SK-N-SH treated with all-trans-retinoic acid at 6 μM for 48 hours (cell line): Measurements from ENCODE around the gene IFT81.

Experiments used
- ATAC-seq: fragments of 200-7000 bp; cut with Tn5 transposase; 3 replicates; pipeline ENCODE4 v1.9.1; 2020; ENCODE audit warnings: mild to moderate bottlenecking, moderate library complexity
- BACH2 ChIP-seq: fragments of 250-450 bp; sonication (Bioruptor Pico); IDR thresholded peaks from 2 replicates; pipeline ENCODE4 v1.9.0; 2021; ENCODE audit warnings: mild to moderate bottlenecking, borderline replicate concordance
- CREB5 ChIP-seq: fragments of 250-450 bp; sonication (Bioruptor Pico); IDR thresholded peaks from 2 replicates; pipeline ENCODE4 v1.5.1; 2020; ENCODE audit warnings: low read depth, mild to moderate bottlenecking, moderate library complexity
- CSDC2 ChIP-seq: fragments of 250-450 bp; sonication (Bioruptor Pico); IDR thresholded peaks from 2 replicates; pipeline ENCODE4 v1.5.0; 2020; ENCODE audit warnings: mild to moderate bottlenecking, moderate library complexity
- ESRRG ChIP-seq: fragments of 250-450 bp; sonication (Bioruptor Pico); IDR thresholded peaks from 2 replicates; pipeline ENCODE4 v1.6.1; 2021; ENCODE audit warnings: mild to moderate bottlenecking
- ISL1 ChIP-seq: fragments of 250-450 bp; sonication (Bioruptor Pico); IDR thresholded peaks from 2 replicates; pipeline ENCODE4 v2.1.2; 2022; ENCODE audit warnings: mild to moderate bottlenecking, moderate library complexity
- POU6F1 ChIP-seq: fragments of 250-450 bp; sonication (Bioruptor Pico); IDR thresholded peaks from 2 replicates; pipeline ENCODE4 v1.8.0; 2021; ENCODE audit warnings: low read depth, mild to moderate bottlenecking, moderate library complexity, borderline replicate concordance
- PPARA ChIP-seq: fragments of 250-450 bp; sonication (Bioruptor Pico); IDR thresholded peaks from 2 replicates; pipeline ENCODE4 v1.5.0; 2020; ENCODE audit warnings: mild to moderate bottlenecking, borderline replicate concordance
- SNAI2 ChIP-seq: fragments of 250-450 bp; sonication (Bioruptor Pico); IDR thresholded peaks from 2 replicates; pipeline ENCODE4 v1.5.0; 2020; ENCODE audit warnings: mild to moderate bottlenecking, moderate library complexity
- TCF4 ChIP-seq: fragments of 250-450 bp; sonication (Bioruptor Pico); IDR thresholded peaks from 2 replicates; pipeline ENCODE4 v1.8.0; 2021; ENCODE audit warnings: mild to moderate bottlenecking, moderate library complexity, borderline replicate concordance
- TOX ChIP-seq: fragments of 250-450 bp; sonication (Bioruptor Pico); IDR thresholded peaks from 2 replicates; pipeline ENCODE4 v1.8.0; 2021; ENCODE audit warnings: mild to moderate bottlenecking, moderate library complexity, borderline replicate concordance
- ZC3H10 ChIP-seq: fragments of 250-450 bp; sonication (Bioruptor Pico); IDR thresholded peaks from 2 replicates; pipeline ENCODE4 v1.5.1; 2021; ENCODE audit warnings: mild to moderate bottlenecking, moderate library complexity
- ZFP3 ChIP-seq: fragments of 250-450 bp; sonication (Bioruptor Pico); IDR thresholded peaks from 2 replicates; pipeline ENCODE4 v1.5.0; 2020; ENCODE audit warnings: mild to moderate bottlenecking, moderate library complexity
- ZFP30 ChIP-seq: fragments of 450-650 bp; formaldehyde crosslinking; IDR thresholded peaks from 2 replicates; pipeline ENCODE4 v1.5.0; 2022; ENCODE audit warnings: mild to moderate bottlenecking, moderate library complexity
- ZNF565 ChIP-seq: fragments of 450-650 bp; formaldehyde crosslinking; conservative IDR thresholded peaks from 2 replicates; pipeline ENCODE4 v1.5.0; 2020; ENCODE audit warnings: low read depth, mild to moderate bottlenecking, moderate library complexity
- ZNF70 ChIP-seq: fragments of 450-650 bp; formaldehyde crosslinking; IDR thresholded peaks from 2 replicates; pipeline ENCODE4 v1.5.0; 2020; ENCODE audit warnings: mild to moderate bottlenecking, moderate library complexity
- ZNF8 ChIP-seq: fragments of 450-650 bp; formaldehyde crosslinking; IDR thresholded peaks from 2 replicates; pipeline ENCODE4 v1.5.0; 2020; ENCODE audit warnings: mild to moderate bottlenecking, moderate library complexity
- TF ChIP-seq, protein P1 (sequence below): fragments of 250-450 bp; sonication (Bioruptor Pico); IDR thresholded peaks from 2 replicates; pipeline ENCODE4 v1.8.0; 2020; ENCODE audit warnings: mild to moderate bottlenecking, moderate library complexity, borderline replicate concordance
- TF ChIP-seq, protein P2 (sequence below): fragments of 250-450 bp; sonication (Bioruptor Pico); IDR thresholded peaks from 2 replicates; pipeline ENCODE4 v1.5.1; 2021; ENCODE audit warnings: mild to moderate bottlenecking, moderate library complexity

IFT81 gene

DNA sequence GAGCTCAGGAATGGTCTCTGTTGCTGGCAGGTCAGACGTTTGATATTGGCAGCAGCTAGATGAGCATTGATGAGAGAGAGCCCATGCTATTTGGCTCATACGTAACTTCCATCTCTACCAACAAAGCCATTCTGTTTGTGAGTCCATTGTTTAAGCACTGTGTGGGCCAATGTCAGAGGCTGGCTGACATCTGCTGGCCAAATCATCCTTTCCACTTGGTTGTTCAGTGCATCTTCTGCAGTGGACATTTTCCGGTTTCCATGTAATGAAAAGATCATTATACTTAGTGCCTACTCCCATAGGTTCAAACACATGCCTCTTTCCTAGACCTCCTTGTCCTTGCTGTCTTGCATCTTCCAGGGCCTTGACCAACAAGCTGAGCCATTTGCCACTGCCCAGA lies 59.2 kb downstream of the IFT81 start:
- no peak for ATAC-seq
- no peak for TF ChIP-seq TOX (CRISPR knock-in tag)
- TF ChIP-seq ZC3H10 (CRISPR knock-in tag): no peak
- TF ChIP-seq BACH2 (CRISPR knock-in tag): no peak
- no peak for TF ChIP-seq ZFP3
- TF ChIP-seq, protein P1, sequence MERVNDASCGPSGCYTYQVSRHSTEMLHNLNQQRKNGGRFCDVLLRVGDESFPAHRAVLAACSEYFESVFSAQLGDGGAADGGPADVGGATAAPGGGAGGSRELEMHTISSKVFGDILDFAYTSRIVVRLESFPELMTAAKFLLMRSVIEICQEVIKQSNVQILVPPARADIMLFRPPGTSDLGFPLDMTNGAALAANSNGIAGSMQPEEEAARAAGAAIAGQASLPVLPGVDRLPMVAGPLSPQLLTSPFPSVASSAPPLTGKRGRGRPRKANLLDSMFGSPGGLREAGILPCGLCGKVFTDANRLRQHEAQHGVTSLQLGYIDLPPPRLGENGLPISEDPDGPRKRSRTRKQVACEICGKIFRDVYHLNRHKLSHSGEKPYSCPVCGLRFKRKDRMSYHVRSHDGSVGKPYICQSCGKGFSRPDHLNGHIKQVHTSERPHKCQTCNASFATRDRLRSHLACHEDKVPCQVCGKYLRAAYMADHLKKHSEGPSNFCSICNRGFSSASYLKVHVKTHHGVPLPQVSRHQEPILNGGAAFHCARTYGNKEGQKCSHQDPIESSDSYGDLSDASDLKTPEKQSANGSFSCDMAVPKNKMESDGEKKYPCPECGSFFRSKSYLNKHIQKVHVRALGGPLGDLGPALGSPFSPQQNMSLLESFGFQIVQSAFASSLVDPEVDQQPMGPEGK: no peak
- TF ChIP-seq, all 23 proteins: peak for 0

DNA sequence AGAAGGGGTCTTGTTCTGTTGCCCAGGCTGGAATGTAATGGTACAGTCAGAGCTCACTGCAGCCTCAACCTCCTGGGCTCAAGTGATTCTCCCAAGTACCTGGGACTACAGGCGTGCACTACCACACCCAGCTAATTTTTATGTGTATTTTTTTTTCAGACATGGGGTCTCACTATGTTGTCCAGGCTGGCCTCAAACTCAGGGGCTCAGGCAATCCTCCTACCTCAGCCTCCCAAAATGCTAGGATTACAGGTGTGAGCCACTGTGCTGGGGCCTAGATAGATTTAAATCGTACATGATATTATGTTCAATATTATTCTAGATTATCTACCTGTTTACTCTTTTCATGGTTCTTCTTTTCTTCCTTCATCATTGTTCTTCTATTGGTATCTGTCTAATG lies 61.5 kb downstream of the IFT81 start:
- TF ChIP-seq ZC3H10 (CRISPR knock-in tag) (no peak), PPARA (CRISPR knock-in tag) (no peak), ZNF565 (no peak), ZNF8 (CRISPR knock-in tag) (no peak), ISL1 (CRISPR knock-in tag) (no peak)
- TF ChIP-seq, protein P1: no peak
- ATAC-seq: no peak

DNA sequence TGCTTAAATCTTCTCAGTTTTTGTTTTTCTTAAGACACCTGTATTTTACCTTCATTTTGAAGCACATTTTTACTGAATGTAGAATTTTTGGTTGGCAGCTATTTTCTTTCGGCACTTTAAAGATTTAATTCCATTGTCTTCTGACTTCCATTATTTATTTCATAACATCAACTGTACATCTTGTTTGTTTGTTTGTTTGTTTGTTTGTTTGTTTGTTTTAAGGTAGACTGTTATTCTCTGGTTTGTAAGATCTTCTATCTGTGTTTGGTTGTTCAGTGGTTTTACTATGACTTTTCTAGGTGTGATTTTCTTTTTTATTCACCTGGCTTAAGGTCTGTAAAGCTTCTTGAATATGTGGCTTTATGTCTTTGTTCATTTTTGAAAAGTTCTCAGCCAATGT lies 61.9 kb downstream of the IFT81 start:
- ATAC-seq: no peak
- TF ChIP-seq ZNF70 (CRISPR knock-in tag) (no peak), TCF4 (CRISPR knock-in tag) (no peak)
- TF ChIP-seq, protein P1: no peak

DNA sequence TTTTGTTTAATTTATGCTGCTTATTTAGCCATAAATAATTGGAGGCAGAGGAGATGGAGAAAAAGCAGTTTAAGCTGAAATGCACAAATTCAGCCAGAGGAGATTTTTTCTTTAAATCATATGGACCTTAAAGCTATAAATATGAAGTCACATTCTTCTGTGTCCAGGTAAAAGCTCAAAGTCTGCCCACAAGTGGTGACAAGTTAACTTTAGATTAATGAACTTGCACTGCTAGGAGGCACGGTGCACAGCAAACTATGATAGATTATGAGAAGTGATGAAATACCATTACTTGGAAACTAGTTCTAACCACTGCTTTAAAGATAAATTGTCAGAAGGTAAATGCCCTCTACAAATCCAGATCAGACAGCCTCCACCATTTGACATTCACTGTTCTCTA lies 69.0 kb downstream of the IFT81 start:
- TF ChIP-seq ZNF8 (CRISPR knock-in tag) (no peak), CSDC2 (CRISPR knock-in tag) (no peak), ESRRG (CRISPR knock-in tag) (no peak), POU6F1 (CRISPR knock-in tag) (no peak), ZNF565 (no peak)
- TF ChIP-seq, protein P2, sequence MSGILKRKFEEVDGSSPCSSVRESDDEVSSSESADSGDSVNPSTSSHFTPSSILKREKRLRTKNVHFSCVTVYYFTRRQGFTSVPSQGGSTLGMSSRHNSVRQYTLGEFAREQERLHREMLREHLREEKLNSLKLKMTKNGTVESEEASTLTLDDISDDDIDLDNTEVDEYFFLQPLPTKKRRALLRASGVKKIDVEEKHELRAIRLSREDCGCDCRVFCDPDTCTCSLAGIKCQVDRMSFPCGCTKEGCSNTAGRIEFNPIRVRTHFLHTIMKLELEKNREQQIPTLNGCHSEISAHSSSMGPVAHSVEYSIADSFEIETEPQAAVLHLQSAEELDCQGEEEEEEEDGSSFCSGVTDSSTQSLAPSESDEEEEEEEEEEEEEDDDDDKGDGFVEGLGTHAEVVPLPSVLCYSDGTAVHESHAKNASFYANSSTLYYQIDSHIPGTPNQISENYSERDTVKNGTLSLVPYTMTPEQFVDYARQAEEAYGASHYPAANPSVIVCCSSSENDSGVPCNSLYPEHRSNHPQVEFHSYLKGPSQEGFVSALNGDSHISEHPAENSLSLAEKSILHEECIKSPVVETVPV (CRISPR knock-in tag): no peak
- no peak for ATAC-seq

DNA sequence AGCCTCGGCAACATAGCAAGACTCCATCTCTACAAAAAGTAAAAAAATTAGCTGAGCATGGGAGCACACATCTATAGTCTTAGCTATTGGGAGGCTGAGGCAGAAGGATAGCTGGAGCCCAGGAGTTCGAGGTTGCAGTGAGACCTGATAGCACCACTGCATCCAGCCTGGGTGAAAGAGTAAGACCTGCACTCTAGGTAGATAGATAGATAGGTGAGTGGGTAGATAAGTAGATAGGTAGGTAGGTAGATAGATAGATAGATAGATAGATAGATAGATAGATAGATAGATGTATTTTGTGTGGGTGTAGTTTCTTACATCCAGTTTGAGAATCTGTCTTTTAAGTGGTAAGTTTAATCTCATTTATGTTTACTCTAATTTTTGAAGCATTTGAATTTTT lies 72.8 kb downstream of the IFT81 start:
- ATAC-seq: no peak
- TF ChIP-seq CREB5 (CRISPR knock-in tag): no peak
- TF ChIP-seq SNAI2 (CRISPR knock-in tag): no peak
- TF ChIP-seq PPARA (CRISPR knock-in tag): no peak
- no peak for TF ChIP-seq ZFP30 (CRISPR knock-in tag)
- no peak for TF ChIP-seq BACH2 (CRISPR knock-in tag)
- no peak for TF ChIP-seq CSDC2 (CRISPR knock-in tag)
- no peak for TF ChIP-seq POU6F1 (CRISPR knock-in tag)
- TF ChIP-seq, protein P2 (CRISPR knock-in tag): no peak
